GM23338 (cell line): ENCODE data around the gene MLXIPL. TPM values are rescaled to one million over a fixed set of nuclear protein-coding genes. Genes with fewer than 3 reads are reported as not detected.

ENCODE experiments used
- ATAC-seq: fragments of 200-7000 bp; cut with Tn5 transposase; 3 replicates; pipeline ENCODE4 v1.9.1; 2020
- DNase-seq: peaks from one replicate; pipeline ENCODE4 v3.0.0-alpha.2; 2015; ENCODE audit warnings: low spot score
- H2AFZ ChIP-seq: fragments of 200-600 bp; sonication (generic); 2 replicates; pipeline ENCODE4 v1.8.0; 2016; ENCODE audit warnings: antibody characterized with exemption, mild to moderate bottlenecking, moderate library complexity
- H3F3A ChIP-seq: fragments of 200-600 bp; sonication (generic); replicated peaks from 2 replicates; pipeline ENCODE4 v1.8.0; 2017; ENCODE audit warnings: antibody characterized with exemption, mixed run types, low read depth
- H3K27ac ChIP-seq: fragments of 200-600 bp; sonication (generic); 2 replicates; pipeline ENCODE4 v1.6.1; 2016; ENCODE audit warnings: low read depth
- H3K27me3 ChIP-seq: fragments of 200-600 bp; sonication (generic); 2 replicates; pipeline ENCODE4 v1.8.0; 2016; ENCODE audit warnings: mild to moderate bottlenecking, mixed run types, moderate library complexity; ENCODE audit not compliant: insufficient read depth
- H3K36me3 ChIP-seq: fragments of 200-600 bp; sonication (generic); 2 replicates; pipeline ENCODE4 v1.8.0; 2016; ENCODE audit warnings: mild to moderate bottlenecking; ENCODE audit not compliant: insufficient read depth
- H3K4me1 ChIP-seq: fragments of 200-600 bp; sonication (generic); 2 replicates; pipeline ENCODE4 v1.8.0; 2016; ENCODE audit warnings: mild to moderate bottlenecking, moderate library complexity; ENCODE audit not compliant: insufficient read depth
- H3K4me2 ChIP-seq: fragments of 200-600 bp; sonication (generic); 2 replicates; pipeline ENCODE4 v1.7.1; 2017; ENCODE audit warnings: mixed run types
- H3K4me3 ChIP-seq: fragments of 200-600 bp; sonication (generic); 2 replicates; pipeline ENCODE4 v1.6.1; 2016; ENCODE audit warnings: mixed run types
- H3K79me2 ChIP-seq: fragments of 200-600 bp; sonication (generic); replicated peaks from 2 replicates; pipeline ENCODE4 v1.8.0; 2017; ENCODE audit warnings: mild to moderate bottlenecking; ENCODE audit not compliant: insufficient read depth
- H3K9me2 ChIP-seq: fragments of 200-600 bp; sonication (generic); 2 replicates; pipeline ENCODE4 v1.8.0; 2017; ENCODE audit not compliant: insufficient read depth
- H4K20me1 ChIP-seq: fragments of 200-600 bp; sonication (generic); replicated peaks from 2 replicates; pipeline ENCODE4 v1.8.0; 2017; ENCODE audit warnings: mild to moderate bottlenecking; ENCODE audit not compliant: insufficient read depth
- H3K27ac Mint-ChIP-seq: 2 replicates; pipeline ENCODE4 v1.8.0; 2020; ENCODE audit warnings: inconsistent platforms, mild to moderate bottlenecking, moderate library complexity, mixed read lengths
- H3K27me3 Mint-ChIP-seq: 3 replicates; pipeline ENCODE4 v1.8.0; 2022; ENCODE audit warnings: low read depth, mild to moderate bottlenecking, moderate library complexity, mixed read lengths, inconsistent platforms; ENCODE audit not compliant: insufficient read depth, poor library complexity
- H3K36me3 Mint-ChIP-seq: 3 replicates; pipeline ENCODE4 v1.8.0; 2021; ENCODE audit warnings: low read depth, mild to moderate bottlenecking, inconsistent platforms, moderate library complexity, mixed read lengths
- H3K4me1 Mint-ChIP-seq: 3 replicates; pipeline ENCODE4 v1.8.0; 2020; ENCODE audit warnings: mild to moderate bottlenecking, inconsistent platforms, mixed read lengths
- H3K4me3 Mint-ChIP-seq: 3 replicates; pipeline ENCODE4 v1.8.0; 2021; ENCODE audit warnings: moderate library complexity, mild to moderate bottlenecking, inconsistent platforms, mixed read lengths
- H3K9me3 Mint-ChIP-seq: 3 replicates; pipeline ENCODE4 v1.8.0; 2020; ENCODE audit warnings: moderate library complexity, mild to moderate bottlenecking, inconsistent platforms, mixed read lengths
- CREB1 ChIP-seq: fragments of 250-450 bp; sonication (Bioruptor Pico); IDR thresholded peaks from 2 replicates; pipeline ENCODE4 v1.5.0; 2020; ENCODE audit warnings: low read depth, mild to moderate bottlenecking, moderate library complexity
- CTCF ChIP-seq, 2 experiments: fragments of 200-600 bp in 1 of 2; sonication (generic) in 1 of 2; conservative IDR thresholded peaks; 2 replicates each; pipeline versions ENCODE4 v1.5.1 to v1.6.1; 2016 to 2017; ENCODE audit warnings: antibody characterized with exemption in 2 of 2, low read depth in 2 of 2, mild to moderate bottlenecking in 2 of 2, moderate library complexity in 1 of 2
- ETS1 ChIP-seq: IDR thresholded peaks from 2 replicates; pipeline ENCODE4 v1.6.1; 2016; ENCODE audit warnings: antibody characterized with exemption
- EZH2 ChIP-seq: fragments of 200-600 bp; sonication (generic); IDR thresholded peaks from one replicate; pipeline ENCODE4 v1.8.0; 2017; ENCODE audit warnings: antibody characterized with exemption, mild to moderate bottlenecking, low read depth; ENCODE audit not compliant: unreplicated experiment
- EZH2phosphoT487 ChIP-seq: fragments of 200-600 bp; sonication (generic); IDR thresholded peaks from one replicate; pipeline ENCODE4 v1.8.1; 2018; ENCODE audit warnings: antibody characterized with exemption; ENCODE audit not compliant: unreplicated experiment
- JUNB ChIP-seq: IDR thresholded peaks from one replicate; pipeline ENCODE4 v1.6.1; 2016; ENCODE audit warnings: antibody characterized with exemption; ENCODE audit not compliant: unreplicated experiment
- NANOG ChIP-seq: IDR thresholded peaks from 2 replicates; pipeline ENCODE4 v1.6.1; 2016; ENCODE audit warnings: antibody characterized with exemption, borderline replicate concordance
- POLR2AphosphoS5 ChIP-seq: IDR thresholded peaks from 2 replicates; pipeline ENCODE4 v1.6.1; 2016; ENCODE audit warnings: antibody characterized with exemption, low read depth
- STAT1 ChIP-seq: IDR thresholded peaks from one replicate; pipeline ENCODE4 v1.6.1; 2016; ENCODE audit warnings: antibody characterized with exemption; ENCODE audit not compliant: unreplicated experiment
- ZNF114 ChIP-seq: fragments of 250-450 bp; sonication (Bioruptor Pico); IDR thresholded peaks from 2 replicates; pipeline ENCODE4 v1.5.0; 2020; ENCODE audit warnings: mild to moderate bottlenecking, moderate library complexity
- ZNF331 ChIP-seq: fragments of 250-450 bp; sonication (Bioruptor Pico); IDR thresholded peaks from 2 replicates; pipeline ENCODE4 v1.5.0; 2020; ENCODE audit warnings: low read depth, mild to moderate bottlenecking, moderate library complexity
- polyA plus RNA-seq: library from polyadenylated mRNA; unstranded; fragments of >200 nt; fragmentation: Nextera tagmentation; extraction: Ambion mirVana; gene quantifications from 2 replicates; pipeline ENCODE4 v1.2.1, GENCODE V29; 2016
- total RNA-seq: library from RNA; depleted of rRNA; stranded (reverse); fragments of >200 nt; shearing (Covaris generic); gene quantifications from 2 replicates; pipeline ENCODE4 v1.2.3, GENCODE V29; 2014
- TF ChIP-seq, protein P1 (sequence below): fragments of 250-450 bp; sonication (Bioruptor Pico); IDR thresholded peaks from 2 replicates; pipeline ENCODE4 v1.5.0; 2020; ENCODE audit warnings: mild to moderate bottlenecking, moderate library complexity
- TF ChIP-seq, protein P2 (sequence below): IDR thresholded peaks from one replicate; pipeline ENCODE4 v1.6.1; 2018; ENCODE audit warnings: antibody characterized with exemption; ENCODE audit not compliant: unreplicated experiment

MLXIPL gene
- total and polyA plus RNA-seq, 2 experiments from 2014 or later, result 13.7 to 25.7 TPM

DNA sequence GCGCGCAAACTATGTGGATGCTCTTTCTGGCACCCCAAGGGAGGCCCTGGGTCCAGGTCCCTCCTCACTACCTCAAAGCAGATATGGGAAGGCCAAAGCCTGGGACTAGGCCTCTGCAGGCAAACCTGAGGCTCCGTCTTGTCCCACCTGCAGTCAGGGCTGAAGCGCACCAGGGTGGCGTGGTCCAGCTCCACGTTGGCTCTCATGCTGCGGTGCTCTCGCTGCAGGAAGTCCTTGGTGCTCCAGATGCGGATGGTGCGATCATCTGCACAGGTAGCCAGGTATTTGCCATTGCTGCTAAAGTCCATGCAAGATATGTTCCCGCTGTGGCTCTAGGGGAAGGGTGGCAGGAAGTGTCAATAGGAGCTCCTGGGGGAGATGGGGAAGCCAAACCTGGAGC, 50.5 kb downstream of the MLXIPL start:
- no peak overlapping the region for H3K4me3 Mint-ChIP-seq
- H3K27ac Mint-ChIP-seq, result no peak overlapping the region
- TF ChIP-seq CREB1 (CRISPR knock-in tag) (no peak), CTCF (conservative IDR thresholded peaks at IDR 0.05; ENCODE audit: low read depth in 2 of 2) (no peak), ZNF331 (CRISPR knock-in tag) (no peak), EZH2 (no peak), ETS1 (no peak), POLR2AphosphoS5 (no peak), STAT1 (no peak), JUNB (no peak), NANOG (no peak), ZNF114 (CRISPR knock-in tag) (no peak), EZH2phosphoT487 (no peak)
- TF ChIP-seq, protein P1, sequence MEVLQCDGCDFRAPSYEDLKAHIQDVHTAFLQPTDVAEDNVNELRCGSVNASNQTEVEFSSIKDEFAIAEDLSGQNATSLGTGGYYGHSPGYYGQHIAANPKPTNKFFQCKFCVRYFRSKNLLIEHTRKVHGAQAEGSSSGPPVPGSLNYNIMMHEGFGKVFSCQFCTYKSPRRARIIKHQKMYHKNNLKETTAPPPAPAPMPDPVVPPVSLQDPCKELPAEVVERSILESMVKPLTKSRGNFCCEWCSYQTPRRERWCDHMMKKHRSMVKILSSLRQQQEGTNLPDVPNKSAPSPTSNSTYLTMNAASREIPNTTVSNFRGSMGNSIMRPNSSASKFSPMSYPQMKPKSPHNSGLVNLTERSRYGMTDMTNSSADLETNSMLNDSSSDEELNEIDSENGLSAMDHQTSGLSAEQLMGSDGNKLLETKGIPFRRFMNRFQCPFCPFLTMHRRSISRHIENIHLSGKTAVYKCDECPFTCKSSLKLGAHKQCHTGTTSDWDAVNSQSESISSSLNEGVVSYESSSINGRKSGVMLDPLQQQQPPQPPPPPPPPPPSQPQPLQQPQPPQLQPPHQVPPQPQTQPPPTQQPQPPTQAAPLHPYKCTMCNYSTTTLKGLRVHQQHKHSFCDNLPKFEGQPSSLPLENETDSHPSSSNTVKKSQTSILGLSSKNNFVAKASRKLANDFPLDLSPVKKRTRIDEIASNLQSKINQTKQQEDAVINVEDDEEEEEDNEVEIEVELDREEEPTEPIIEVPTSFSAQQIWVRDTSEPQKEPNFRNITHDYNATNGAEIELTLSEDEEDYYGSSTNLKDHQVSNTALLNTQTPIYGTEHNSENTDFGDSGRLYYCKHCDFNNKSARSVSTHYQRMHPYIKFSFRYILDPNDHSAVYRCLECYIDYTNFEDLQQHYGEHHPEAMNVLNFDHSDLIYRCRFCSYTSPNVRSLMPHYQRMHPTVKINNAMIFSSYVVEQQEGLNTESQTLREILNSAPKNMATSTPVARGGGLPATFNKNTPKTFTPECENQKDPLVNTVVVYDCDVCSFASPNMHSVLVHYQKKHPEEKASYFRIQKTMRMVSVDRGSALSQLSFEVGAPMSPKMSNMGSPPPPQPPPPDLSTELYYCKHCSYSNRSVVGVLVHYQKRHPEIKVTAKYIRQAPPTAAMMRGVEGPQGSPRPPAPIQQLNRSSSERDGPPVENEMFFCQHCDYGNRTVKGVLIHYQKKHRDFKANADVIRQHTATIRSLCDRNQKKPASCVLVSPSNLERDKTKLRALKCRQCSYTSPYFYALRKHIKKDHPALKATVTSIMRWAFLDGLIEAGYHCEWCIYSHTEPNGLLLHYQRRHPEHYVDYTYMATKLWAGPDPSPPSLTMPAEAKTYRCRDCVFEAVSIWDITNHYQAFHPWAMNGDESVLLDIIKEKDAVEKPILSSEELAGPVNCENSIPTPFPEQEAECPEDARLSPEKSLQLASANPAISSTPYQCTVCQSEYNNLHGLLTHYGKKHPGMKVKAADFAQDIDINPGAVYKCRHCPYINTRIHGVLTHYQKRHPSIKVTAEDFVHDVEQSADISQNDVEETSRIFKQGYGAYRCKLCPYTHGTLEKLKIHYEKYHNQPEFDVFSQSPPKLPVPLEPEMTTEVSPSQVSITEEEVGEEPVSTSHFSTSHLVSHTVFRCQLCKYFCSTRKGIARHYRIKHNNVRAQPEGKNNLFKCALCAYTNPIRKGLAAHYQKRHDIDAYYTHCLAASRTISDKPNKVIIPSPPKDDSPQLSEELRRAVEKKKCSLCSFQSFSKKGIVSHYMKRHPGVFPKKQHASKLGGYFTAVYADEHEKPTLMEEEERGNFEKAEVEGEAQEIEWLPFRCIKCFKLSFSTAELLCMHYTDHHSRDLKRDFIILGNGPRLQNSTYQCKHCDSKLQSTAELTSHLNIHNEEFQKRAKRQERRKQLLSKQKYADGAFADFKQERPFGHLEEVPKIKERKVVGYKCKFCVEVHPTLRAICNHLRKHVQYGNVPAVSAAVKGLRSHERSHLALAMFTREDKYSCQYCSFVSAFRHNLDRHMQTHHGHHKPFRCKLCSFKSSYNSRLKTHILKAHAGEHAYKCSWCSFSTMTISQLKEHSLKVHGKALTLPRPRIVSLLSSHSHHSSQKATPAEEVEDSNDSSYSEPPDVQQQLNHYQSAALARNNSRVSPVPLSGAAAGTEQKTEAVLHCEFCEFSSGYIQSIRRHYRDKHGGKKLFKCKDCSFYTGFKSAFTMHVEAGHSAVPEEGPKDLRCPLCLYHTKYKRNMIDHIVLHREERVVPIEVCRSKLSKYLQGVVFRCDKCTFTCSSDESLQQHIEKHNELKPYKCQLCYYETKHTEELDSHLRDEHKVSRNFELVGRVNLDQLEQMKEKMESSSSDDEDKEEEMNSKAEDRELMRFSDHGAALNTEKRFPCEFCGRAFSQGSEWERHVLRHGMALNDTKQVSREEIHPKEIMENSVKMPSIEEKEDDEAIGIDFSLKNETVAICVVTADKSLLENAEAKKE (CRISPR knock-in tag), result no peak
- TF ChIP-seq, protein P2, sequence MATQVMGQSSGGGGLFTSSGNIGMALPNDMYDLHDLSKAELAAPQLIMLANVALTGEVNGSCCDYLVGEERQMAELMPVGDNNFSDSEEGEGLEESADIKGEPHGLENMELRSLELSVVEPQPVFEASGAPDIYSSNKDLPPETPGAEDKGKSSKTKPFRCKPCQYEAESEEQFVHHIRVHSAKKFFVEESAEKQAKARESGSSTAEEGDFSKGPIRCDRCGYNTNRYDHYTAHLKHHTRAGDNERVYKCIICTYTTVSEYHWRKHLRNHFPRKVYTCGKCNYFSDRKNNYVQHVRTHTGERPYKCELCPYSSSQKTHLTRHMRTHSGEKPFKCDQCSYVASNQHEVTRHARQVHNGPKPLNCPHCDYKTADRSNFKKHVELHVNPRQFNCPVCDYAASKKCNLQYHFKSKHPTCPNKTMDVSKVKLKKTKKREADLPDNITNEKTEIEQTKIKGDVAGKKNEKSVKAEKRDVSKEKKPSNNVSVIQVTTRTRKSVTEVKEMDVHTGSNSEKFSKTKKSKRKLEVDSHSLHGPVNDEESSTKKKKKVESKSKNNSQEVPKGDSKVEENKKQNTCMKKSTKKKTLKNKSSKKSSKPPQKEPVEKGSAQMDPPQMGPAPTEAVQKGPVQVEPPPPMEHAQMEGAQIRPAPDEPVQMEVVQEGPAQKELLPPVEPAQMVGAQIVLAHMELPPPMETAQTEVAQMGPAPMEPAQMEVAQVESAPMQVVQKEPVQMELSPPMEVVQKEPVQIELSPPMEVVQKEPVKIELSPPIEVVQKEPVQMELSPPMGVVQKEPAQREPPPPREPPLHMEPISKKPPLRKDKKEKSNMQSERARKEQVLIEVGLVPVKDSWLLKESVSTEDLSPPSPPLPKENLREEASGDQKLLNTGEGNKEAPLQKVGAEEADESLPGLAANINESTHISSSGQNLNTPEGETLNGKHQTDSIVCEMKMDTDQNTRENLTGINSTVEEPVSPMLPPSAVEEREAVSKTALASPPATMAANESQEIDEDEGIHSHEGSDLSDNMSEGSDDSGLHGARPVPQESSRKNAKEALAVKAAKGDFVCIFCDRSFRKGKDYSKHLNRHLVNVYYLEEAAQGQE, result no peak
- peaks cover 10% of the 10 kb centered on the region for H3K27me3 Mint-ChIP-seq
- Histone ChIP-seq H2AFZ (no peak overlapping the region), H3K27me3 (peaks cover 10% of the 10 kb centered on the region), H3K36me3 (no peaks in the 10 kb centered on the region; the same call in 1 of the 2 replicates), H4K20me1 (peaks cover 13% of the 10 kb centered on the region), H3K4me2 (no peak overlapping the region), H3K27ac (no peak overlapping the region), H3F3A (no peaks in the 10 kb centered on the region), H3K4me3 (no peak overlapping the region), H3K4me1 (no peaks in the 10 kb centered on the region), H3K9me2 (no peaks in the 10 kb centered on the region), H3K79me2 (peaks cover 9% of the 10 kb centered on the region)
- DNase-seq (no peak), ATAC-seq (no peak)
- H3K36me3 Mint-ChIP-seq, result peaks cover 53% of the 10 kb centered on the region
- H3K9me3 Mint-ChIP-seq, result no peaks in the 10 kb centered on the region
- peaks cover 3% of the 10 kb centered on the region; the same call in 2 of the 3 replicates for H3K4me1 Mint-ChIP-seq
